Brain microvascular endothelial cell (primary cell): ENCODE measurements around the gene LSMEM2.

ENCODE experiments used
- DNase-seq: peaks from one replicate; pipeline ENCODE4 v3.0.0-alpha.2; 2020
- H3K27ac ChIP-seq: fragments of 250-450 bp; sonication (Bioruptor Pico); 2 replicates; pipeline ENCODE4 v1.5.1; 2020; ENCODE audit warnings: mild to moderate bottlenecking, moderate library complexity
- H3K27me3 ChIP-seq: fragments of 250-450 bp; sonication (Bioruptor Pico); replicated peaks from 2 replicates; pipeline ENCODE4 v1.5.1; 2020; ENCODE audit warnings: mild to moderate bottlenecking
- H3K36me3 ChIP-seq: fragments of 250-450 bp; sonication (Bioruptor Pico); replicated peaks from 2 replicates; pipeline ENCODE4 v1.5.1; 2020; ENCODE audit warnings: mild to moderate bottlenecking
- H3K4me3 ChIP-seq: 2 replicates; pipeline ENCODE4 v1.5.1; 2011; ENCODE audit warnings: low read depth, mild to moderate bottlenecking, control low read depth, low read length, moderate library complexity
- CTCF ChIP-seq: IDR thresholded peaks from 2 replicates; pipeline ENCODE4 v1.5.1; 2011; ENCODE audit warnings: low read depth, mild to moderate bottlenecking, moderate library complexity, low read length, control low read depth, inconsistent platforms; ENCODE audit errors: missing control alignments
- in situ Hi-C: cut with HindIII; loops from 2 replicates; pipeline ENCODE4 v1.10.0; 2017; ENCODE audit warnings: low sequenced_read_pairs, low pct_ligation_motif_present

Gene LSMEM2

GRCh38 chr3:50278880-50279224, at the start of gene LSMEM2:
Gene LSMEM2 (plus strand): TSS chr3:50279087. CDS start chr3:50279114, 27 bp downstream.
- Histone ChIP-seq H3K4me3 (no peak within 1 kb of the TSS), H3K27ac (no peak within 1 kb of the TSS), H3K27me3 (peaks cover 20% of the 10 kb centered on the region), H3K36me3 (no peaks in the 10 kb centered on the region)
- no peak for DNase-seq
- in situ Hi-C loops = no loop called here
- TF ChIP-seq CTCF = no peak

- Histone ChIP-seq H3K27me3 (no peaks in the 10 kb centered on the region), H3K36me3 (no peaks in the 10 kb centered on the region), H3K4me3 (no peak overlapping the region), H3K27ac (no peak overlapping the region)
- in situ Hi-C loops = no loop called here
- no peak for DNase-seq
- TF ChIP-seq CTCF = no peak
Measured at GRCh38 chr3:50229490-50229889, 49.4 kb upstream of the LSMEM2 start.

- H3K27ac ChIP-seq = no peak overlapping the region
- H3K4me3 ChIP-seq = no peak overlapping the region
- in situ Hi-C loops = no loop called here
- no peaks in the 10 kb centered on the region for H3K36me3 ChIP-seq
- no peaks in the 10 kb centered on the region for H3K27me3 ChIP-seq
- no peak for TF ChIP-seq CTCF
- no peak for DNase-seq
Measured at GRCh38 chr3:50230104-50230793, 48.6 kb upstream of the LSMEM2 start.

GRCh38 chr3:50230794-50231125, 48.1 kb upstream of the LSMEM2 start:
- Histone ChIP-seq H3K27me3 (no peaks in the 10 kb centered on the region), H3K27ac (no peak overlapping the region), H3K4me3 (no peak overlapping the region), H3K36me3 (no peaks in the 10 kb centered on the region)
- TF ChIP-seq CTCF = no peak
- no peak for DNase-seq
- in situ Hi-C loops = no loop called here

GRCh38 chr3:50231581-50231980, 47.3 kb upstream of the LSMEM2 start:
- TF ChIP-seq CTCF = no peak
- in situ Hi-C loops = no loop called here
- Histone ChIP-seq H3K4me3 (no peak overlapping the region), H3K27ac (no peak overlapping the region), H3K36me3 (no peaks in the 10 kb centered on the region), H3K27me3 (no peaks in the 10 kb centered on the region)
- DNase-seq = no peak

GRCh38 chr3:50232303-50232702, 46.6 kb upstream of the LSMEM2 start:
- Histone ChIP-seq H3K36me3 (no peaks in the 10 kb centered on the region), H3K27ac (no peak overlapping the region), H3K27me3 (no peaks in the 10 kb centered on the region), H3K4me3 (no peak overlapping the region)
- TF ChIP-seq CTCF = no peak
- no peak for DNase-seq
- in situ Hi-C loops = no loop called here
